GM12878 (cell line): ENCODE results near the gene SH3BP5.

Experiments
- ASH2L ChIP-seq: fragments of 300-600, 200-600 bp; sonication (generic); IDR thresholded peaks from 2 replicates; pipeline ENCODE4 v1.6.1; 2017; ENCODE audit warnings: low read depth, mild to moderate bottlenecking, borderline replicate concordance
- CHD2 ChIP-seq: IDR thresholded peaks from 2 replicates; pipeline ENCODE4 v1.6.1; 2011; ENCODE audit warnings: low read depth, low read length, improper control_type of control experiment, borderline replicate concordance
- EP300 ChIP-seq, 2 experiments: fragments of 150-350 bp in 1 of 2; IDR thresholded peaks; 2 replicates each; pipeline ENCODE4 v1.6.1; 2011 to 2012; ENCODE audit warnings: low read depth in 2 of 2, low read length in 2 of 2, borderline replicate concordance in 1 of 2, improper control_type of control experiment in 1 of 2, inconsistent platforms in 1 of 2; ENCODE audit not compliant: control insufficient read depth in 1 of 2
- EZH2 ChIP-seq: IDR thresholded peaks from 2 replicates; pipeline ENCODE4 v1.6.1; 2012; ENCODE audit warnings: low read depth, mild to moderate bottlenecking, control low read depth, inconsistent platforms, low read length, borderline replicate concordance; ENCODE audit not compliant: control insufficient read depth
- IRF4 ChIP-seq: IDR thresholded peaks from 2 replicates; pipeline ENCODE4 v1.6.1; 2011; ENCODE audit warnings: low read depth, low read length
- MYB ChIP-seq: fragments of 150-350 bp; IDR thresholded peaks from 2 replicates; pipeline ENCODE4 v1.6.1; 2014; ENCODE audit warnings: mild to moderate bottlenecking, low read depth, low read length, borderline replicate concordance
- NBN ChIP-seq: fragments of 450-650 bp; IDR thresholded peaks from 2 replicates; pipeline ENCODE4 v1.6.1; 2016
- POLR2A ChIP-seq: IDR thresholded peaks from 2 replicates; pipeline ENCODE4 v1.6.1; 2011; ENCODE audit warnings: low read depth, mild to moderate bottlenecking, low read length
- SREBF2 ChIP-seq: IDR thresholded peaks from 2 replicates; pipeline ENCODE4 v1.6.1; 2012; ENCODE audit warnings: mild to moderate bottlenecking, low read length
- TAF1 ChIP-seq: IDR thresholded peaks from 2 replicates; pipeline ENCODE4 v1.6.1; 2011; ENCODE audit warnings: mild to moderate bottlenecking, low read depth, low read length, borderline replicate concordance
- TCF3 ChIP-seq: IDR thresholded peaks from 2 replicates; pipeline ENCODE4 v1.6.1; 2012; ENCODE audit warnings: low read depth, mild to moderate bottlenecking, low read length, borderline replicate concordance; ENCODE audit not compliant: insufficient read depth
- TF ChIP-seq, protein P1 (sequence below), 3 experiments: IDR thresholded peaks in 2 of 3; conservative IDR thresholded peaks in 1 of 3; 2 replicates each; pipeline ENCODE4 v1.5.1; 2011; ENCODE audit warnings: low read depth in 3 of 3, low read length in 3 of 3, mild to moderate bottlenecking in 3 of 3, control low read depth in 2 of 3, moderate library complexity in 2 of 3, inconsistent platforms in 1 of 3, mixed read lengths in 1 of 3; ENCODE audit not compliant: control insufficient read depth in 2 of 3, insufficient read depth in 1 of 3; ENCODE audit errors: extremely low read depth in 1 of 3
- TF ChIP-seq, protein P2 (sequence below): fragments of 450-650 bp; formaldehyde crosslinking; IDR thresholded peaks from 2 replicates; pipeline ENCODE4 v1.4.0; 2020; ENCODE audit warnings: mild to moderate bottlenecking, moderate library complexity
- TF ChIP-seq, protein P3 (sequence below): IDR thresholded peaks from 2 replicates; pipeline ENCODE4 v1.6.1; 2012; ENCODE audit warnings: mild to moderate bottlenecking, low read depth, low read length

DNA sequence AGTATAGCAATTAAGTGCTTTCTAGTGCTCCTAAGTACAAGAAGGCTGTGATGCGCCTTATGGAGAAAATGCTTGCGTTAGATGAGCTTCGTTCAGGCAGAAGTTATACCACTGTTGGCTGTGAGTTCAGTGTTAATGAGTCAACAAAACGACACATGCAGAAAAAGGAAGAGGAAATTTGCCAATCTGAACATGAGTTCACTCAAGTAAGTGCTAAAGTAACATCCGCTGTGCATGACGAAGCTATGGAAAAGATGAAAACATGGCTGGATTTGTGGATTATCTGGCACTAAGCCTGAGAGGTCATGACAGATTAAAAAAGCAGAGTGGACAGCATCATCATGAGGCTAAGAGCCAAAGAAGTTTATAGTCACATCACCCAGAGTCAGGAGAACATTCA, 36.9 kb downstream of the SH3BP5 start:
- TF ChIP-seq POLR2A (no peak), CHD2 (no peak), EZH2 (no peak), TCF3 (no peak), NBN (no peak), ASH2L (no peak), IRF4 (no peak), TAF1 (no peak), SREBF2 (no peak), MYB (no peak), EP300 (IDR thresholded peaks at IDR 0.05; ENCODE audit: borderline replicate concordance in 1 of 2, control insufficient read depth in 1 of 2, low read depth in 2 of 2, low read length in 2 of 2) (no peak)
- TF ChIP-seq, protein P1, sequence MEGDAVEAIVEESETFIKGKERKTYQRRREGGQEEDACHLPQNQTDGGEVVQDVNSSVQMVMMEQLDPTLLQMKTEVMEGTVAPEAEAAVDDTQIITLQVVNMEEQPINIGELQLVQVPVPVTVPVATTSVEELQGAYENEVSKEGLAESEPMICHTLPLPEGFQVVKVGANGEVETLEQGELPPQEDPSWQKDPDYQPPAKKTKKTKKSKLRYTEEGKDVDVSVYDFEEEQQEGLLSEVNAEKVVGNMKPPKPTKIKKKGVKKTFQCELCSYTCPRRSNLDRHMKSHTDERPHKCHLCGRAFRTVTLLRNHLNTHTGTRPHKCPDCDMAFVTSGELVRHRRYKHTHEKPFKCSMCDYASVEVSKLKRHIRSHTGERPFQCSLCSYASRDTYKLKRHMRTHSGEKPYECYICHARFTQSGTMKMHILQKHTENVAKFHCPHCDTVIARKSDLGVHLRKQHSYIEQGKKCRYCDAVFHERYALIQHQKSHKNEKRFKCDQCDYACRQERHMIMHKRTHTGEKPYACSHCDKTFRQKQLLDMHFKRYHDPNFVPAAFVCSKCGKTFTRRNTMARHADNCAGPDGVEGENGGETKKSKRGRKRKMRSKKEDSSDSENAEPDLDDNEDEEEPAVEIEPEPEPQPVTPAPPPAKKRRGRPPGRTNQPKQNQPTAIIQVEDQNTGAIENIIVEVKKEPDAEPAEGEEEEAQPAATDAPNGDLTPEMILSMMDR (IDR thresholded peaks at IDR 0.05 in 2 of 3, conservative IDR thresholded peaks at IDR 0.05 in 1 of 3; ENCODE audit: control insufficient read depth in 2 of 3, extremely low read depth in 1 of 3, insufficient read depth in 1 of 3, low read depth in 3 of 3, low read length in 3 of 3), result no peak
- TF ChIP-seq, protein P2, sequence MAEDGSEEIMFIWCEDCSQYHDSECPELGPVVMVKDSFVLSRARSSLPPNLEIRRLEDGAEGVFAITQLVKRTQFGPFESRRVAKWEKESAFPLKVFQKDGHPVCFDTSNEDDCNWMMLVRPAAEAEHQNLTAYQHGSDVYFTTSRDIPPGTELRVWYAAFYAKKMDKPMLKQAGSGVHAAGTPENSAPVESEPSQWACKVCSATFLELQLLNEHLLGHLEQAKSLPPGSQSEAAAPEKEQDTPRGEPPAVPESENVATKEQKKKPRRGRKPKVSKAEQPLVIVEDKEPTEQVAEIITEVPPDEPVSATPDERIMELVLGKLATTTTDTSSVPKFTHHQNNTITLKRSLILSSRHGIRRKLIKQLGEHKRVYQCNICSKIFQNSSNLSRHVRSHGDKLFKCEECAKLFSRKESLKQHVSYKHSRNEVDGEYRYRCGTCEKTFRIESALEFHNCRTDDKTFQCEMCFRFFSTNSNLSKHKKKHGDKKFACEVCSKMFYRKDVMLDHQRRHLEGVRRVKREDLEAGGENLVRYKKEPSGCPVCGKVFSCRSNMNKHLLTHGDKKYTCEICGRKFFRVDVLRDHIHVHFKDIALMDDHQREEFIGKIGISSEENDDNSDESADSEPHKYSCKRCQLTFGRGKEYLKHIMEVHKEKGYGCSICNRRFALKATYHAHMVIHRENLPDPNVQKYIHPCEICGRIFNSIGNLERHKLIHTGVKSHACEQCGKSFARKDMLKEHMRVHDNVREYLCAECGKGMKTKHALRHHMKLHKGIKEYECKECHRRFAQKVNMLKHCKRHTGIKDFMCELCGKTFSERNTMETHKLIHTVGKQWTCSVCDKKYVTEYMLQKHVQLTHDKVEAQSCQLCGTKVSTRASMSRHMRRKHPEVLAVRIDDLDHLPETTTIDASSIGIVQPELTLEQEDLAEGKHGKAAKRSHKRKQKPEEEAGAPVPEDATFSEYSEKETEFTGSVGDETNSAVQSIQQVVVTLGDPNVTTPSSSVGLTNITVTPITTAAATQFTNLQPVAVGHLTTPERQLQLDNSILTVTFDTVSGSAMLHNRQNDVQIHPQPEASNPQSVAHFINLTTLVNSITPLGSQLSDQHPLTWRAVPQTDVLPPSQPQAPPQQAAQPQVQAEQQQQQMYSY (CRISPR knock-in tag), result no peak
- TF ChIP-seq, protein P3, sequence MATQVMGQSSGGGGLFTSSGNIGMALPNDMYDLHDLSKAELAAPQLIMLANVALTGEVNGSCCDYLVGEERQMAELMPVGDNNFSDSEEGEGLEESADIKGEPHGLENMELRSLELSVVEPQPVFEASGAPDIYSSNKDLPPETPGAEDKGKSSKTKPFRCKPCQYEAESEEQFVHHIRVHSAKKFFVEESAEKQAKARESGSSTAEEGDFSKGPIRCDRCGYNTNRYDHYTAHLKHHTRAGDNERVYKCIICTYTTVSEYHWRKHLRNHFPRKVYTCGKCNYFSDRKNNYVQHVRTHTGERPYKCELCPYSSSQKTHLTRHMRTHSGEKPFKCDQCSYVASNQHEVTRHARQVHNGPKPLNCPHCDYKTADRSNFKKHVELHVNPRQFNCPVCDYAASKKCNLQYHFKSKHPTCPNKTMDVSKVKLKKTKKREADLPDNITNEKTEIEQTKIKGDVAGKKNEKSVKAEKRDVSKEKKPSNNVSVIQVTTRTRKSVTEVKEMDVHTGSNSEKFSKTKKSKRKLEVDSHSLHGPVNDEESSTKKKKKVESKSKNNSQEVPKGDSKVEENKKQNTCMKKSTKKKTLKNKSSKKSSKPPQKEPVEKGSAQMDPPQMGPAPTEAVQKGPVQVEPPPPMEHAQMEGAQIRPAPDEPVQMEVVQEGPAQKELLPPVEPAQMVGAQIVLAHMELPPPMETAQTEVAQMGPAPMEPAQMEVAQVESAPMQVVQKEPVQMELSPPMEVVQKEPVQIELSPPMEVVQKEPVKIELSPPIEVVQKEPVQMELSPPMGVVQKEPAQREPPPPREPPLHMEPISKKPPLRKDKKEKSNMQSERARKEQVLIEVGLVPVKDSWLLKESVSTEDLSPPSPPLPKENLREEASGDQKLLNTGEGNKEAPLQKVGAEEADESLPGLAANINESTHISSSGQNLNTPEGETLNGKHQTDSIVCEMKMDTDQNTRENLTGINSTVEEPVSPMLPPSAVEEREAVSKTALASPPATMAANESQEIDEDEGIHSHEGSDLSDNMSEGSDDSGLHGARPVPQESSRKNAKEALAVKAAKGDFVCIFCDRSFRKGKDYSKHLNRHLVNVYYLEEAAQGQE, result no peak
